HG03378 (cell line): ENCODE measurements around the gene RNU1-1.
"Not testable (repeated sequence)": the region's sequence is repeated elsewhere in the genome, so short reads cannot be mapped to it uniquely, and the experiment has no call there.

Source experiments
- ATAC-seq: cut with Tn5 transposase; IDR thresholded peaks from one replicate; pipeline ENCODE4 v1.9.1; 2021; ENCODE audit warnings: mild to moderate bottlenecking, moderate library complexity; ENCODE audit not compliant: unreplicated experiment

RNU1-1 gene

GRCh38 chr1:16514107-16515055 is at the start of gene RNU1-1:
Gene RNU1-1, minus strand, starts transcription at chr1:16514285.
- ATAC-seq, result not testable (repeated sequence)

- ATAC-seq, result not testable (repeated sequence)
Observed at GRCh38 chr1:16561035-16561434, 47.0 kb upstream of the RNU1-1 start.

GRCh38 chr1:16560498-16560897 is 46.4 kb upstream of the RNU1-1 start:
- not testable (repeated sequence) for ATAC-seq

- ATAC-seq, result not testable (repeated sequence)
Observed at GRCh38 chr1:16559688-16560087, 45.6 kb upstream of the RNU1-1 start.

- not testable (repeated sequence) for ATAC-seq
Observed at GRCh38 chr1:16557034-16557433, 42.9 kb upstream of the RNU1-1 start.

- not testable (repeated sequence) for ATAC-seq
Observed at GRCh38 chr1:16553244-16553643, 39.2 kb upstream of the RNU1-1 start.

GRCh38 chr1:16550212-16550918 is 36.3 kb upstream of the RNU1-1 start:
- not testable (repeated sequence) for ATAC-seq

GRCh38 chr1:16549545-16549944 is 35.5 kb upstream of the RNU1-1 start:
- not testable (repeated sequence) for ATAC-seq

GRCh38 chr1:16547502-16548241 is 33.6 kb upstream of the RNU1-1 start:
- not testable (repeated sequence) for ATAC-seq

GRCh38 chr1:16545682-16546095 is 31.6 kb upstream of the RNU1-1 start:
- ATAC-seq, result not testable (repeated sequence)

- not testable (repeated sequence) for ATAC-seq
Observed at GRCh38 chr1:16540421-16540893, 26.4 kb upstream of the RNU1-1 start.

GRCh38 chr1:16537528-16537927 is 23.4 kb upstream of the RNU1-1 start:
- ATAC-seq, result not testable (repeated sequence)

GRCh38 chr1:16536796-16537195 is 22.7 kb upstream of the RNU1-1 start:
- ATAC-seq, result not testable (repeated sequence)

- ATAC-seq, result not testable (repeated sequence)
Observed at GRCh38 chr1:16535898-16536297, 21.8 kb upstream of the RNU1-1 start.

- not testable (repeated sequence) for ATAC-seq
Observed at GRCh38 chr1:16535487-16535886, 21.4 kb upstream of the RNU1-1 start.

- ATAC-seq, result not testable (repeated sequence)
Observed at GRCh38 chr1:16534829-16535456, 20.9 kb upstream of the RNU1-1 start.

- not testable (repeated sequence) for ATAC-seq
Observed at GRCh38 chr1:16534239-16534828, 20.2 kb upstream of the RNU1-1 start.

- not testable (repeated sequence) for ATAC-seq
Observed at GRCh38 chr1:16532235-16532991, 18.3 kb upstream of the RNU1-1 start.

- not testable (repeated sequence) for ATAC-seq
Observed at GRCh38 chr1:16528338-16528737, 14.3 kb upstream of the RNU1-1 start.
